Measurements from ENCODE around the gene ROBO1.

DNA sequence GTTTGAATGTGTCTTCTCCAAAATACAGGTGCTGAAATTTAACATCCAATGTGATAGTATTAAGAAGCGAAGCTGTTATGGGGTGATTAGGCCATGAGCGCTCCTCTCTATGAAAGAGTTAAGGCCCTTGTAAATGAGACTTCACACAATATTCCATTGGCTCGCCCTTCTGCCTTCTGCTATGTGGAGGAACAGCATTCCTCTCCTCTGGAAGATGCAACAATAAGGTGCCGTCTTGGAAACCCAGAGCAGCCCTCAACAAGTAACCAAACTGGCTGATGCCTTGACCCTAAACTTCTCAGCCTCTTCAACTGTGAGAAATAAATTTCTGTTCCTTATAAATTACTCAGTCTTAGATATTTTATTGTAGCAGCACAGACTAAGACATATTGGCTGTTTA lies 874.6 kb downstream of the ROBO1 start:
- TF ChIP-seq, protein P1, sequence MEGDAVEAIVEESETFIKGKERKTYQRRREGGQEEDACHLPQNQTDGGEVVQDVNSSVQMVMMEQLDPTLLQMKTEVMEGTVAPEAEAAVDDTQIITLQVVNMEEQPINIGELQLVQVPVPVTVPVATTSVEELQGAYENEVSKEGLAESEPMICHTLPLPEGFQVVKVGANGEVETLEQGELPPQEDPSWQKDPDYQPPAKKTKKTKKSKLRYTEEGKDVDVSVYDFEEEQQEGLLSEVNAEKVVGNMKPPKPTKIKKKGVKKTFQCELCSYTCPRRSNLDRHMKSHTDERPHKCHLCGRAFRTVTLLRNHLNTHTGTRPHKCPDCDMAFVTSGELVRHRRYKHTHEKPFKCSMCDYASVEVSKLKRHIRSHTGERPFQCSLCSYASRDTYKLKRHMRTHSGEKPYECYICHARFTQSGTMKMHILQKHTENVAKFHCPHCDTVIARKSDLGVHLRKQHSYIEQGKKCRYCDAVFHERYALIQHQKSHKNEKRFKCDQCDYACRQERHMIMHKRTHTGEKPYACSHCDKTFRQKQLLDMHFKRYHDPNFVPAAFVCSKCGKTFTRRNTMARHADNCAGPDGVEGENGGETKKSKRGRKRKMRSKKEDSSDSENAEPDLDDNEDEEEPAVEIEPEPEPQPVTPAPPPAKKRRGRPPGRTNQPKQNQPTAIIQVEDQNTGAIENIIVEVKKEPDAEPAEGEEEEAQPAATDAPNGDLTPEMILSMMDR (IDR thresholded peaks at IDR 0.05): no peak
- TF ChIP-seq POLR2A (IDR thresholded peaks at IDR 0.05): no peak
